Stimulated activated CD8-positive, alpha-beta memory T cell treated with anti-CD3 and anti-CD28 coated beads, Interleukin-2, amount 100 ng/mL, for 1 hour (primary cell): ENCODE measurements around the gene ZFP37.
"Not testable (repeated sequence)": the region's sequence is repeated elsewhere in the genome, so short reads cannot be mapped to it uniquely, and the experiment has no call there.

Experiments used
- DNase-seq, 2 donors: peaks; one replicate each; pipeline ENCODE4 v3.0.0-alpha.2; 2020; ENCODE audit warnings: low read depth in 2 of 2

The ZFP37 gene

GRCh38 chr9:113056191-113057106 is at the start of gene ZFP37:
TSS of gene ZFP37 (minus strand) at chr9:113056724. CDS start at chr9:113056688, 36 bp downstream.
- DNase-seq = peak; percentile 35 to 57

- not testable (repeated sequence) for DNase-seq
Observed at GRCh38 chr9:113105345-113105744, 48.8 kb upstream of the ZFP37 start.

- DNase-seq = no peak
Observed at GRCh38 chr9:113095561-113095960, 39.0 kb upstream of the ZFP37 start.

- DNase-seq = not testable (repeated sequence)
Observed at GRCh38 chr9:113089924-113090323, 33.4 kb upstream of the ZFP37 start.

- DNase-seq = not testable (repeated sequence)
Observed at GRCh38 chr9:113089143-113089505, 32.6 kb upstream of the ZFP37 start.

- DNase-seq = not testable (repeated sequence)
Observed at GRCh38 chr9:113088456-113089142, 32.1 kb upstream of the ZFP37 start.

- DNase-seq = not testable (repeated sequence)
Observed at GRCh38 chr9:113062932-113063310, 6.4 kb upstream of the ZFP37 start.

- not testable (repeated sequence) for DNase-seq
Observed at GRCh38 chr9:113062256-113062931, 5.9 kb upstream of the ZFP37 start.

- not testable (repeated sequence) for DNase-seq
Observed at GRCh38 chr9:113061072-113061850, 4.7 kb upstream of the ZFP37 start.

GRCh38 chr9:113059581-113060284 is 3.2 kb upstream of the ZFP37 start:
- not testable (repeated sequence) for DNase-seq

- DNase-seq = no peak
Observed at GRCh38 chr9:113057193-113057592, 669 bp upstream of the ZFP37 start.

GRCh38 chr9:113042884-113043657 is 13.5 kb downstream of the ZFP37 start:
- no peak for DNase-seq

GRCh38 chr9:113026200-113026599 is 30.3 kb downstream of the ZFP37 start:
- DNase-seq = no peak

GRCh38 chr9:113018247-113018646 is 38.3 kb downstream of the ZFP37 start:
- DNase-seq = no peak

- DNase-seq = no peak
Observed at GRCh38 chr9:113012492-113012891, 44.0 kb downstream of the ZFP37 start.

GRCh38 chr9:113011911-113012381 is 44.6 kb downstream of the ZFP37 start, which contains the start of gene ZNF883:
TSS of gene ZNF883 (minus strand) at chr9:113012192.
- peak; percentile 0 to 1 for DNase-seq

- no peak for DNase-seq
Observed at GRCh38 chr9:113005777-113006176, 50.7 kb downstream of the ZFP37 start.

GRCh38 chr9:112997236-112997941 is 59.1 kb downstream of the ZFP37 start:
- DNase-seq = no peak
